HG03460 (cell line): ENCODE data around the gene CD99.
A peak's percentile ranks its signal among the peaks of the same experiment; 100 is the strongest.
"Not testable (repeated sequence)": the region's sequence is repeated elsewhere in the genome, so short reads cannot be mapped to it uniquely, and the experiment has no call there.

ENCODE experiments used
- ATAC-seq: cut with Tn5 transposase; IDR thresholded peaks from one replicate; pipeline ENCODE4 v1.9.1; 2021; ENCODE audit not compliant: unreplicated experiment

The CD99 gene

DNA sequence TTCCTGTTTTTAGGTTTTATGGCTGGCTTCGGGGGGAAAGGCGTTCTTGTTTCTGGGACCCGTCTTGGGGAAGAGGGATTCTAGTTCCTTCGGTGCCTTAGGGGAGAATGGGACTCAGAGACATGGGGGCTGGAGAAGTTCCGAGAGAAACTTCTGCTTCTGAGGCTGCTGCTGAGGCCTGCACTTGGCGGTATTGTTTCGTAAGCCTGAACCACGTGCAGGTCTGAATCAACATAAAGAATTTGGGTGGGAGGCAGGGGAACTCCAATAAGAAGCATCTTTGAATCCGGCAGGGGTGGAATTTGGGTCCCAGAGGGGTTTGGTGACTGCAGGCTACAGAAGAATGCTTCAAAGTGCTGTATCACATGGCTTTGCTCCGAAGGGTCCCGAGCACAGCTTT lies 75.8 kb downstream of the CD99 start:
- ATAC-seq = no peak

DNA sequence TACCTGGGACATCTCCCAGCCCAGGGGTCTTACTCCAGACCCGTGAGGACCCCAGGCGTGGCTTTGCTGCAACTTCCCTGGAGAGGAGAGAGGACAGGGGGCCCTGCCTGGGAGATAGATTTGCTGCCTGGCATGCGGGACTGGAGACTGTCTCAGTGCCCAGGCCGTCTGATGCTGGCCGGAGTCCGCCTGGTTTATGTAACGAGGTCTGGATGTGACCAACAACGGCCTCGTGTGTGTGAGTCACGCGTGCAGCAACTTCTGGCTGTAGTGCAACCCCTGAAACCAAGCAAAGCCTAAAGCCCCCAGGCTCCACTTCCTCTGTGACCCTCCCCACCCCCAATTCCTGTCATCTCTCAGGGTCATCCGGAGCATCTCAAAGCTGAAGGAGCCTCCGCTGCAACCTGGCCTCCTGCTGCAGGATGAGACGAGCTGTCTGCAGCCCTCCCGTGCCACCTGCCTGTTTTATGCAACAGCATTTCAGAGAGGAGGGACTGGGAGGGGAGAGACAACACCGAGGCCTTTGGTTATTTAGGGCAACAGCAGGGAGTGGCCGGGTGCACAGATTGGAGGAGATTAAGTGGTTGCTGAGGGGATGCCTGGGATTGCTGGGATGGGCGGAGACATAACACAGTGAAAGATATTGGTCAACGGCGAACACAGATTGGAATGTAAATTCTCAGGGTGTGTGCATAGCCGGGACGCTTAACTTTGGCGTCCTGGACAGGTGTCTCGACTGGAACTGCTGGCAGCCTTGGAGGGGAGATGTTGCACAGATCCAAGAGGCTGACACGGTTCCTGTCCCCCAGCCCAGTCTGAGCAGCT lies 76.7 kb downstream of the CD99 start:
- ATAC-seq = no peak

DNA sequence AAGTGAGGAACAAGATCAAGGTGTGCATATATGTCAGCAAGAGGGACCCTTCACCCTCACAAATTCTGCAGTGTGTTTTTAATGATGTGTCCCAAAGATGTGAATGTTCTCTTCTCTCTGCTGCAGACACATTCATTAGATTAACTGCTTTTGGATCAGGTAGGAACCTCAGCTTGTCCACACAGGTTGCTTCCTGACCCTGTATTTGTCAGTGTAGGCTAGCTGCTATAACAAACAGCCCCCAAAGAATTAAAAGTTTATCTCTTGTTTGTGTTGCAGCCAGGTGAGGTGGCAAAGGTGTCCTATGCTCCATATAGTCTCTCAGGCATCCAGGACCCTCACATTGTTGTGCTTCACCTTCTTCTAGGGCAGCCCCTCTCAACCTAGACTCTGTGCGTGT lies 78.5 kb downstream of the CD99 start:
- ATAC-seq = no peak

GRCh38 chrX:2773166-2774055 lies 82.3 kb downstream of the CD99 start:
- not testable (repeated sequence) for ATAC-seq

- ATAC-seq = no peak
Measured at GRCh38 chrX:2774057-2774456, 83.0 kb downstream of the CD99 start.

DNA sequence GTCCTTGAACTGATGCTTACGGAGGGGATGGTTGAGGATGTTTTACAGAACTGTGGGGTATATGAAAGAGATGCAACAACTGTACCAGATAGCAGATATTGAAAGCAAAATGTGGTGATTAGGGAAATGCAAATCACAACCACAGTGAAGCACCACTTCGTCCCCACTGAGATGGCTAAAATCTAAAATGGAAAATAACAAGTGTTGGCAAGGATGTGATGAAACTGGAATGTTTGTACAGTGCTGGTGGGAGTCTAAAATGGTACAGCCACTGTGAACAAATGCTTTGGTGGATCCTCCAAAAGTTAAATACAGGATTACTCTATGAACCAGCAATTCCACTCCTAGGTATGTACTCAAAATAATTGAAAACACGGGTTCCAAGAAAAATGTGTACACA lies 83.7 kb downstream of the CD99 start:
- no peak for ATAC-seq

GRCh38 chrX:2780472-2781225 lies 89.6 kb downstream of the CD99 start:
- ATAC-seq = not testable (repeated sequence)

DNA sequence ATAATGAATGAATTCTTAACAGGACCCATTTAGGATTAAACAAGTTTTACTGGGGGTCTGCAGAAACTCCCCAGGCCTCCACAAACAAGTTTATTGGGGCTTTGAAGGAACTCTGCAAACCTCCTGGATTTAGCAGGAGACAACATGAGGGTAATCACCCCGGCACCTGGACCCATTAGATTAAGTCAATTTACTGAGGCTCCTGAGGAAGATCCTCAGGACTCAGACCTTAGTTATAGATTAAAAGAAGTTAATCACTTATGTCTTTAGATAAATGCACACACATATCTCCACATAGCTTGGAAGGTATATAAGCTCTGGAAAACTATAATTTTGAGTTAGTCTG lies 90.1 kb downstream of the CD99 start:
- ATAC-seq = no peak

GRCh38 chrX:2781698-2782097 lies 90.6 kb downstream of the CD99 start:
- ATAC-seq = peak; percentile 61

DNA sequence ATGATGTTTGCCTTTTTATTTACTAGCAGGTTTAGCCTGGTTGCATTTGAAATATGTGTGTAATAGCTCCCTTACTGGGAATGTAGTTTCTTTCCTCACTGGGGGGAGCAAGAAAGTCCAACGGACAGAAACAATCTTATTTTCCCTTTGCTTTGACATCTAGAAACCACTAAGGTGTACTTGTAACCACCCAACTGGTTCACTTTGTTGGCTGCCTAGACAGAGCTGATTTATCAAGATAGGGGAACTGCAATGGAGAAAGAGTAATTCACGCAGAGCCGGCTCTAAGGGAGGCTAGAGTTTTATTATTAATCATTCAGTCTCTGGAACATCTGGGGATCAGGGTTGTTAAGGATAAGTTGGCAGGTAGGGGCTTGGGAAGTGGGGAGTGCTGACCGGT lies 91.1 kb downstream of the CD99 start:
- no peak for ATAC-seq

GRCh38 chrX:2782778-2783177 lies 91.7 kb downstream of the CD99 start:
- no peak for ATAC-seq

- ATAC-seq = no peak
Measured at GRCh38 chrX:2784026-2784425, 92.9 kb downstream of the CD99 start.

- no peak for ATAC-seq
Measured at GRCh38 chrX:2785538-2785937, 94.4 kb downstream of the CD99 start.

DNA sequence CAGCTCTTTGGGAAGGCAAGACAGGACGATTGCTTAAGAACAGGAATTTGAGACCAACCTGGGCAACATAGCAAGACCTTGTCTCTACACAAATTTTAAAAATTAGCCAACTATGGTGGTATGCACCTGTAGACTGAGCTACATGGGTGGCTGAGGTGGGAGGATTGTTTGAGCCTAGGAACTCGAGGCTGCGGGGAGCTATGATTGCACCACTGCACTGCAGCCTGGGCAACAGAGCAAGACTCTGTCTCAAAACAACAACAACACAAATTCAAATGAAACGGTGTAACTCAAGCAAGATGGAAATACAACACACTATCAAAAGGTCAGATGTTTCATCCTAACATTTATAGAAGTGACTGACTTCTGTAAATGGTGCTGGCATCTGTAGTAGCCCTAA lies 97.9 kb downstream of the CD99 start:
- ATAC-seq = no peak

DNA sequence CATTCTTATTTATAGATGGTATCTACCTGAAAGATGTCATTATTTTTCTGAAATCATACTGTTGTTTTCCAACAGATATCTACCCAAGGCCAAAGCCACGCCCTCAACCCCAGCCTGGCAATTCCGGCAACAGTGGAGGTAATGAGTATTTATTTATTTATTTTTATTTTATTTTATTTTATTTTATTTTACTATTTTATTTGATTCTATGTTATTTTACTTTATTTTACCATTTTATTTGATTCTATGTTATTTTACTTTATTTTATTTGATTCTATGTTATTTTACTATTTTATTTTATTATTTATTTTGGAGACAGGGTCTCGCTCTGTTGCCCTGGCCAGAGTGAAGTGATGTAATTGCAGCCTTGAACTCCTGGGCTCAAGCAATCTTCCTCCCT lies 98.5 kb downstream of the CD99 start:
- ATAC-seq = no peak
